Kidney epithelial cell (primary cell): ENCODE results near the gene PUSL1. TPM values are rescaled to one million over a fixed set of nuclear protein-coding genes. Genes with fewer than 3 reads are reported as not detected.

Source experiments
- DNase-seq: peaks from one replicate; pipeline ENCODE4 v3.0.0-alpha.2; 2010; ENCODE audit warnings: low read depth
- H3K27me3 ChIP-seq: 2 replicates; pipeline ENCODE4 v1.6.0; 2011; ENCODE audit warnings: low read length; ENCODE audit not compliant: control insufficient read depth, insufficient read depth
- H3K36me3 ChIP-seq: 2 replicates; pipeline ENCODE4 v1.5.1; 2011; ENCODE audit warnings: low read length; ENCODE audit not compliant: control insufficient read depth, insufficient read depth
- H3K4me3 ChIP-seq: 2 replicates; pipeline ENCODE4 v1.5.1; 2011; ENCODE audit warnings: low read depth, mild to moderate bottlenecking, control low read depth, low read length
- CTCF ChIP-seq: IDR thresholded peaks from 2 replicates; pipeline ENCODE4 v1.5.1; 2011; ENCODE audit warnings: mild to moderate bottlenecking, moderate library complexity, low read length, control low read depth, inconsistent platforms; ENCODE audit not compliant: insufficient read depth, poor library complexity, severe bottlenecking
- total RNA-seq: library from RNA; depleted of rRNA; stranded (reverse); fragments of >200 nt; gene quantifications from 2 replicates; pipeline ENCODE4 v1.2.3, GENCODE V29; 2015

Gene PUSL1
- total RNA-seq, 1 donor from 2014 or later, result 45.1 TPM

GRCh38 chr1:1335792-1336248 lies 27.4 kb downstream of the PUSL1 start:
- H3K27me3 ChIP-seq, result peaks cover 2% of the 10 kb centered on the region
- TF ChIP-seq CTCF, result no peak
- no peak overlapping the region for H3K4me3 ChIP-seq
- no peak for DNase-seq
- H3K36me3 ChIP-seq, result peaks cover under 1% of the 10 kb centered on the region

- no peak for DNase-seq
- Histone ChIP-seq H3K36me3 (peaks cover 2% of the 10 kb centered on the region), H3K27me3 (no peaks in the 10 kb centered on the region), H3K4me3 (no peak overlapping the region)
- TF ChIP-seq CTCF, result no peak
Observed at GRCh38 chr1:1336446-1336845, 28.0 kb downstream of the PUSL1 start.

GRCh38 chr1:1336931-1337792 lies 28.8 kb downstream of the PUSL1 start:
- no peak overlapping the region for H3K4me3 ChIP-seq
- no peaks in the 10 kb centered on the region for H3K27me3 ChIP-seq
- peaks cover 2% of the 10 kb centered on the region for H3K36me3 ChIP-seq
- TF ChIP-seq CTCF, result no peak
- DNase-seq, result no peak

- no peak overlapping the region for H3K4me3 ChIP-seq
- TF ChIP-seq CTCF, result no peak
- no peaks in the 10 kb centered on the region for H3K27me3 ChIP-seq
- no peak for DNase-seq
- H3K36me3 ChIP-seq, result peaks cover 2% of the 10 kb centered on the region
Observed at GRCh38 chr1:1337793-1338147, 29.4 kb downstream of the PUSL1 start.

GRCh38 chr1:1338278-1338677 lies 29.9 kb downstream of the PUSL1 start:
- H3K36me3 ChIP-seq, result peaks cover 2% of the 10 kb centered on the region
- no peak overlapping the region for H3K4me3 ChIP-seq
- H3K27me3 ChIP-seq, result no peaks in the 10 kb centered on the region
- no peak for TF ChIP-seq CTCF
- no peak for DNase-seq

GRCh38 chr1:1340185-1340584 lies 31.8 kb downstream of the PUSL1 start:
- no peak for DNase-seq
- TF ChIP-seq CTCF, result no peak
- H3K4me3 ChIP-seq, result no peak overlapping the region
- H3K36me3 ChIP-seq, result peaks cover 2% of the 10 kb centered on the region
- no peaks in the 10 kb centered on the region for H3K27me3 ChIP-seq
